ENCODE measurements around the gene OPCML. TPM values are rescaled to one million over a fixed set of nuclear protein-coding genes. Genes with fewer than 3 reads are reported as not detected.

OPCML gene
- polyA plus RNA-seq, 10 donors = 0.84 to 2.8 (median 1.8) TPM

- peak; percentile 10 to 98 (median 33) for DNase-seq
Measured at GRCh38 chr11:132632641-132633124, 899.6 kb downstream of the OPCML start.

GRCh38 chr11:132631989-132632388 lies 900.3 kb downstream of the OPCML start:
- no peak for DNase-seq

GRCh38 chr11:132627981-132628380 lies 904.3 kb downstream of the OPCML start:
- DNase-seq = no peak

- no peak for DNase-seq
Measured at GRCh38 chr11:132626446-132626845, 905.9 kb downstream of the OPCML start.

- DNase-seq = peak in 1 of 3 donors; percentile 20
Measured at GRCh38 chr11:132623511-132623910, 908.8 kb downstream of the OPCML start.

- no peak for DNase-seq
Measured at GRCh38 chr11:132621976-132622580, 910.2 kb downstream of the OPCML start.

GRCh38 chr11:132620423-132620822 lies 911.9 kb downstream of the OPCML start:
- DNase-seq = no peak

- no peak for DNase-seq
Measured at GRCh38 chr11:132610791-132611190, 921.5 kb downstream of the OPCML start.

GRCh38 chr11:132610216-132610615 lies 922.1 kb downstream of the OPCML start:
- no peak for DNase-seq

- no peak for DNase-seq
Measured at GRCh38 chr11:132607575-132607974, 924.7 kb downstream of the OPCML start.

- DNase-seq = no peak
Measured at GRCh38 chr11:132605825-132606570, 926.3 kb downstream of the OPCML start.

- peak in 1 of 3 donors; percentile 80 for DNase-seq
Measured at GRCh38 chr11:132604431-132604830, 927.9 kb downstream of the OPCML start.

- no peak for DNase-seq
Measured at GRCh38 chr11:132601875-132602274, 930.4 kb downstream of the OPCML start.

- peak in 2 of 3 donors; percentile 8 to 12 for DNase-seq
Measured at GRCh38 chr11:132595711-132596134, 936.6 kb downstream of the OPCML start.

GRCh38 chr11:132595246-132595645 lies 937.1 kb downstream of the OPCML start:
- no peak for DNase-seq

- no peak for DNase-seq
Measured at GRCh38 chr11:132590986-132591385, 941.3 kb downstream of the OPCML start.

- peak in 1 of 3 donors; percentile 14 for DNase-seq
Measured at GRCh38 chr11:132590554-132590953, 941.7 kb downstream of the OPCML start.

GRCh38 chr11:132589791-132590190 lies 942.5 kb downstream of the OPCML start:
- peak in 2 of 3 donors; percentile 13 to 45 for DNase-seq

GRCh38 chr11:132588366-132588765 lies 943.9 kb downstream of the OPCML start:
- DNase-seq = no peak

- DNase-seq = no peak
Measured at GRCh38 chr11:132587716-132588115, 944.6 kb downstream of the OPCML start.

- DNase-seq = peak; percentile 39 to 60 (median 41)
Measured at GRCh38 chr11:132586801-132587200, 945.5 kb downstream of the OPCML start.

GRCh38 chr11:132579634-132580327 lies 952.5 kb downstream of the OPCML start:
- DNase-seq = no peak

GRCh38 chr11:132579136-132579535 lies 953.2 kb downstream of the OPCML start:
- DNase-seq = no peak
